HepG2 (cell line): Measurements from ENCODE around the gene SMTN. TPM values are rescaled to one million over a fixed set of nuclear protein-coding genes. Genes with fewer than 3 reads are reported as not detected.
A peak's percentile ranks its signal among the peaks of the same experiment; 100 is the strongest.

ENCODE experiments used
- ARID3A ChIP-seq: IDR thresholded peaks from 2 replicates; pipeline ENCODE4 v1.6.1; 2012; ENCODE audit warnings: low read depth, low read length, improper control_type of control experiment
- ARID4A ChIP-seq: sonication (generic); formaldehyde crosslinking; IDR thresholded peaks from 2 replicates; pipeline ENCODE4 v1.5.0; 2020; ENCODE audit warnings: mild to moderate bottlenecking, missing genetic modification reagents, borderline replicate concordance
- ASH2L ChIP-seq: fragments of 300-600, 200-600 bp; sonication (generic); IDR thresholded peaks from 2 replicates; pipeline ENCODE4 v1.7.0; 2017; ENCODE audit warnings: low read depth, mild to moderate bottlenecking, moderate library complexity, mixed read lengths, low read length; ENCODE audit not compliant: insufficient read length
- FOXO1 ChIP-seq: sonication (generic); formaldehyde crosslinking; IDR thresholded peaks from 2 replicates; pipeline ENCODE4 v1.4.0; 2020; ENCODE audit warnings: missing genetic modification reagents
- GABPB1 ChIP-seq: IDR thresholded peaks from 2 replicates; pipeline ENCODE4 v1.6.1; 2016; ENCODE audit warnings: mild to moderate bottlenecking, missing genetic modification reagents, moderate library complexity, missing compliant biosample characterization
- MAZ ChIP-seq, 2 experiments: sonication (generic) in 1 of 2; formaldehyde crosslinking in 1 of 2; IDR thresholded peaks; 2 replicates each; pipeline versions ENCODE4 v1.5.0 to v1.6.1; 2012 to 2020; ENCODE audit warnings: low read depth in 2 of 2, mild to moderate bottlenecking in 2 of 2, borderline replicate concordance in 1 of 2, improper control_type of control experiment in 1 of 2, low read length in 1 of 2, missing genetic modification reagents in 1 of 2, moderate library complexity in 1 of 2
- MBD4 ChIP-seq: IDR thresholded peaks from 2 replicates; pipeline ENCODE4 v1.6.1; 2012; ENCODE audit warnings: low read length, inconsistent platforms, borderline replicate concordance
- PAX8 ChIP-seq: sonication (generic); formaldehyde crosslinking; IDR thresholded peaks from 2 replicates; pipeline ENCODE4 v1.8.0; 2022; ENCODE audit warnings: mild to moderate bottlenecking, missing genetic modification reagents, borderline replicate concordance
- POLR2A ChIP-seq, 2 experiments: IDR thresholded peaks; 2 replicates each; pipeline ENCODE4 v1.6.1; 2011; ENCODE audit warnings: low read depth in 2 of 2, low read length in 2 of 2, mild to moderate bottlenecking in 1 of 2, moderate library complexity in 1 of 2; ENCODE audit not compliant: insufficient read depth in 1 of 2
- RCOR2 ChIP-seq: IDR thresholded peaks from 2 replicates; pipeline ENCODE4 v1.6.1; 2016; ENCODE audit warnings: missing biosample characterization, missing genetic modification reagents
- SOX6 ChIP-seq, 2 experiments: fragments of 450-650 bp in 1 of 2; sonication (generic) in 1 of 2; formaldehyde crosslinking in 1 of 2; IDR thresholded peaks; 2 replicates each; pipeline versions ENCODE4 v1.4.0 to v1.6.1; 2017 to 2020; ENCODE audit warnings: antibody characterized with exemption in 1 of 2, mild to moderate bottlenecking in 1 of 2, missing genetic modification reagents in 1 of 2
- TFDP1 ChIP-seq: IDR thresholded peaks from 2 replicates; pipeline ENCODE4 v1.6.1; 2016; ENCODE audit warnings: missing compliant biosample characterization, missing genetic modification reagents, borderline replicate concordance
- ZMYM4 ChIP-seq: sonication (generic); formaldehyde crosslinking; IDR thresholded peaks from 2 replicates; pipeline ENCODE4 v1.8.1; 2023; ENCODE audit warnings: mild to moderate bottlenecking, missing genetic modification reagents
- ZNF124 ChIP-seq: sonication (generic); formaldehyde crosslinking; IDR thresholded peaks from 2 replicates; pipeline ENCODE4 v1.4.0; 2020; ENCODE audit warnings: missing genetic modification reagents
- ZNF230 ChIP-seq: sonication (generic); formaldehyde crosslinking; IDR thresholded peaks from 2 replicates; pipeline ENCODE4 v1.4.0; 2020; ENCODE audit warnings: mild to moderate bottlenecking, missing genetic modification reagents
- ZNF619 ChIP-seq: sonication (generic); formaldehyde crosslinking; IDR thresholded peaks from 2 replicates; pipeline ENCODE4 v1.4.0; 2020; ENCODE audit warnings: mild to moderate bottlenecking, missing genetic modification reagents
- ZNF792 ChIP-seq: IDR thresholded peaks from 2 replicates; pipeline ENCODE4 v1.6.1; 2016
- polyA plus RNA-seq, 8 experiments: library from polyadenylated mRNA; depleted of rRNA in 3 of 8; stranded (reverse) in 7 of 8; unstranded in 1 of 8; fragments of >200 nt; fragmentation: Illumina TruSeq in 4 of 8; extraction: Trizol in 4 of 8; gene quantifications; 2 replicates each; pipeline versions ENCODE4 v1.2.1 to v1.2.3, GENCODE V29; 2011 to 2016; ENCODE audit warnings: low read depth in 4 of 8, missing spikeins in 1 of 8, mixed read lengths in 1 of 8; ENCODE audit not compliant: insufficient read depth in 1 of 8
- total RNA-seq, 5 experiments: library from RNA; depleted of rRNA; stranded (reverse); fragments of >200 nt; fragmentation: Illumina TruSeq; extraction: Trizol; gene quantifications; 2 replicates each; pipeline ENCODE4 v1.2.3, GENCODE V29; 2016; ENCODE audit warnings: low read depth in 1 of 5
- TF ChIP-seq, protein P1 (sequence below): sonication (generic); formaldehyde crosslinking; IDR thresholded peaks from 2 replicates; pipeline ENCODE4 v1.8.1; 2023; ENCODE audit warnings: mild to moderate bottlenecking, missing genetic modification reagents, borderline replicate concordance

Gene SMTN
- total and polyA plus RNA-seq, 2 of the 13 experiments (the other 11 are each of a cell fraction or from before 2014, with no cell fraction given), result 14.7 to 26.1 TPM

GRCh38 chr22:31080848-31081649, at the start of gene SMTN (continued):
- TF ChIP-seq MAZ (IDR thresholded peaks at IDR 0.05; ENCODE audit: borderline replicate concordance, low read depth, low read length), result peak; percentile 65; the same call in 1 of the 2 replicates
- TF ChIP-seq MAZ (CRISPR knock-in tag; IDR thresholded peaks at IDR 0.05; ENCODE audit: low read depth), result no peak
- no peak for TF ChIP-seq ZNF124
- peak; percentile 86; the same call in 1 of the 2 replicates for TF ChIP-seq PAX8 (CRISPR knock-in tag)
- TF ChIP-seq MBD4, result no peak
- TF ChIP-seq TFDP1 (CRISPR knock-in tag), result peak; percentile 46; the same call in 1 of the 2 replicates
- no peak for TF ChIP-seq RCOR2 (CRISPR knock-in tag)
- TF ChIP-seq ZNF230 (CRISPR knock-in tag), result 0 out of 2 replicates have a peak, but pooled peaks have one; percentile 70
- TF ChIP-seq, protein P1, sequence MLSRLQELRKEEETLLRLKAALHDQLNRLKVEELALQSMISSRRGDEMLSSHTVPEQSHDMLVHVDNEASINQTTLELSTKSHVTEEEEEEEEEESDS (CRISPR knock-in tag), result 0 out of 2 replicates have a peak, but pooled peaks have one; percentile 50
- peak; percentile 64 for TF ChIP-seq GABPB1 (CRISPR knock-in tag)
- peak; percentile 26 for TF ChIP-seq ASH2L
- TF ChIP-seq ZNF792, result 0 out of 2 replicates have a peak, but pooled peaks have one; percentile 19
- TF ChIP-seq SOX6 (IDR thresholded peaks at IDR 0.05), result no peak
- TF ChIP-seq SOX6 (CRISPR knock-in tag; IDR thresholded peaks at IDR 0.05), result no peak; the same call in none of the 2 replicates
- 0 out of 2 replicates have a peak, but pooled peaks have one; percentile 16 for TF ChIP-seq ARID3A
- TF ChIP-seq POLR2A (IDR thresholded peaks at IDR 0.05; ENCODE audit: insufficient read depth in 1 of 2, low read depth in 2 of 2, low read length in 2 of 2), result peak; percentile 77 to 93; a peak in 3 of 4 replicates
- TF ChIP-seq FOXO1 (CRISPR knock-in tag), result no peak
- TF ChIP-seq ZMYM4 (CRISPR knock-in tag), result peak; percentile 27; the same call in 1 of the 2 replicates
- peak; percentile 36; the same call in 1 of the 2 replicates for TF ChIP-seq ARID4A
- TF ChIP-seq ZNF619 (CRISPR knock-in tag), result peak; percentile 74; the same call in 1 of the 2 replicates
